GM12872 (cell line): ENCODE measurements around the gene TF.

Source experiments
- TF ChIP-seq, protein P1 (sequence below): IDR thresholded peaks from 3 replicates; pipeline ENCODE4 v1.5.1; 2011; ENCODE audit warnings: low read depth, mild to moderate bottlenecking, low read length, moderate library complexity; ENCODE audit not compliant: insufficient read depth

Gene TF

DNA sequence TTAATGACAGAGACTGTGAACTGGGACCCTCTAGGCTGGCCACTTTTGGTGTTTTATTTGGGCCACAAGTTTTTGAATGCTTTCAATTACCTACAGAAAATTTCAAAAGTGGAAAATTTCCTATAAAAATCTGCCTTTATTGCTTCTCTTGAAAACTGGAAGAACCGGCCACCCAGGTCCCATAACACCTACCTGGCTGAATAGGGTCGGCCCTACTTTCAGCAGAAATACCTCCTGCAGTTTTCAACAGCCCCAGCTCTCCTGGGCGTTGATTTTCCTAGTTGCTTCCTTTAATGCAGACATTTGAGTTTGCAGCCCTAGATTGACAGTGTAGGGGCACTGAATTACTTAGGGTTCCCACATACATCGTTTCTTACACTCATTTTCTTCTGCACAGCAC, 58.7 kb downstream of the TF start:
- TF ChIP-seq, protein P1, sequence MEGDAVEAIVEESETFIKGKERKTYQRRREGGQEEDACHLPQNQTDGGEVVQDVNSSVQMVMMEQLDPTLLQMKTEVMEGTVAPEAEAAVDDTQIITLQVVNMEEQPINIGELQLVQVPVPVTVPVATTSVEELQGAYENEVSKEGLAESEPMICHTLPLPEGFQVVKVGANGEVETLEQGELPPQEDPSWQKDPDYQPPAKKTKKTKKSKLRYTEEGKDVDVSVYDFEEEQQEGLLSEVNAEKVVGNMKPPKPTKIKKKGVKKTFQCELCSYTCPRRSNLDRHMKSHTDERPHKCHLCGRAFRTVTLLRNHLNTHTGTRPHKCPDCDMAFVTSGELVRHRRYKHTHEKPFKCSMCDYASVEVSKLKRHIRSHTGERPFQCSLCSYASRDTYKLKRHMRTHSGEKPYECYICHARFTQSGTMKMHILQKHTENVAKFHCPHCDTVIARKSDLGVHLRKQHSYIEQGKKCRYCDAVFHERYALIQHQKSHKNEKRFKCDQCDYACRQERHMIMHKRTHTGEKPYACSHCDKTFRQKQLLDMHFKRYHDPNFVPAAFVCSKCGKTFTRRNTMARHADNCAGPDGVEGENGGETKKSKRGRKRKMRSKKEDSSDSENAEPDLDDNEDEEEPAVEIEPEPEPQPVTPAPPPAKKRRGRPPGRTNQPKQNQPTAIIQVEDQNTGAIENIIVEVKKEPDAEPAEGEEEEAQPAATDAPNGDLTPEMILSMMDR = no peak

DNA sequence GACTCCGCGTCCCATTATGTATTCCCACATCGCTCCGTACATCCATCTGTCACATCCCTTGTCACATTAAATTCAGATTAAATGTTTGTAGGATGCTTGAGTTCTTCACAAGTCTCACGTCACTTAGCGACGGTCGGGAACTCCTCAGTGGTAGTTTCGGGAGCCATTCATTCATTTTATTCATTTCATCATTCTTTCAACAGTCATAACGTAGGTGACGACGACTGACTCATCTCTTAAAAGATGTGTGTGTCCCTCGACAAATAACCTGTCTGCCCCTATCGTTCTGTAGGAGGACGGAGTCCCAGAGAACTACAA, 59.1 kb downstream of the TF start:
- TF ChIP-seq, protein P1 = no peak

DNA sequence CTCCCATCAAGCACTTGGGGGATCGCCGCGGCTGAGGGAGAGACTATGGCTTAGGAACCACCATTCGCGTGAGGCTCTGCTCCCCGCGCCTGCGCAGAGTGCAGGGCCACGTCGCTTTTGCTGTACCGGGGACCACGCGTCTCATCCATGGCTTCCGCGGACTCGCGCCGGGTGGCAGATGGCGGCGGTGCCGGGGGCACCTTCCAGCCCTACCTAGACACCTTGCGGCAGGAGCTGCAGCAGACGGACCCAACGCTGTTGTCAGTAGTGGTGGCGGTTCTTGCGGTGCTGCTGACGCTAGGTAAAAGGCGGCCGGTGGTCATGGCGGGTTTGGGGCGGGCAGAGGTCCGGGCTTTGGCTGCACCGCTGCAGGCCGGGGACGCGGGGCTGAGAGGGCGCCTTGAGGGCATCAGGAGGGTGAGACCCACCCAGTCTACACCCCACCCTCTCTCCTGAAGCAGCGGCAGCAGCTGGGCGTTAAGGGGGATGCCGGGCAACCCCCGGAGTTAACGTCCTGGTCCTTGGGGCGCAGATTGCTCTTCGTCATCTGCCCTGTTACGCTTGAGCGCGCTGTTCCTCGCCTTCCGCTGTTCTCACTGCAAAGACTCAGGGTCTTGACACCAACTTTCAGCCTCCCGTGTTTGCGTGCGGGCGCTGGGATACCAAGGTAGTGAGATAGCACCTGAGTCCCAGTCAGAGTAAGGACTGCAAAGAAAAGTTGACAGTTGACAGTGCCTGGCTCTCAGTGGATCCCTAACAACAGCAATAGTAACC, 59.7 kb downstream of the TF start, which contains the start of gene SRPRB:
TSS of gene SRPRB (plus strand) at position 114 of the 774 bp plus-strand sequence. CDS start at position 148, 34 bp downstream.
- TF ChIP-seq, protein P1 = no peak

DNA sequence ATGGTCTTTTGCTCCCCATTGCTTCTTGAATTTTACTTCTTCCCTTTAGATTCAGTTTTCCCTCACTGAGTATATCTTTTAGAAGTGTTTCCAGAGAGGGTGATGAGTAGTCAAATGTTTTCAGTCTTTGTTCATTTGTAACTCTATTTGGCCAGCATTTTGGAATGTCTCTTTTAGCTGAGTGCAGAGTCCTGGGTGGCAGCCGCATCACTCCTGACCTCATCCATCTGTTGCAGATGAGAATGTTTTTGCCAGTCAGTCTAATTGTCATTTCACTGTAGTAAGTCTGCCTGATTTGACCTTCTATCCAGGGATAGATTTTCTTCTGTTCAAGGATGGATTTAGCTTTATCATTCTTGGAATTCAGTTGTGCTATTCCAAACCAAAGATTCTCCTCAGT, 66.7 kb downstream of the TF start:
- TF ChIP-seq, protein P1 = no peak

DNA sequence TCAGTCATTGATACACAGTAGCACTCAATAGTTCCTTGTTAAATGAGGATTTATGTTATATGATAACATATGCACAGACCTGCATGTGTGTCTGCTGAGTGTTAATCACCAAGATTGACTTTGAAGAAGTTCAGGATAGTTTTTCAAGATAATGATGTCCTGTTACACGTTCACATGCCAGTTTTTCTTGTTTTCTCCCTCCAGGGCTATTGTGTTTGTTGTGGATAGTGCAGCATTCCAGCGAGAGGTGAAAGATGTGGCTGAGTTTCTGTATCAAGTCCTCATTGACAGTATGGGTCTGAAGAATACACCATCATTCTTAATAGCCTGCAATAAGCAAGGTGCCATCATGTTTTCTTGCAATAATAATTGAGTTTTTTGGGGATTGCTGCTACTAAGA, 69.2 kb downstream of the TF start:
- TF ChIP-seq, protein P1 = no peak

DNA sequence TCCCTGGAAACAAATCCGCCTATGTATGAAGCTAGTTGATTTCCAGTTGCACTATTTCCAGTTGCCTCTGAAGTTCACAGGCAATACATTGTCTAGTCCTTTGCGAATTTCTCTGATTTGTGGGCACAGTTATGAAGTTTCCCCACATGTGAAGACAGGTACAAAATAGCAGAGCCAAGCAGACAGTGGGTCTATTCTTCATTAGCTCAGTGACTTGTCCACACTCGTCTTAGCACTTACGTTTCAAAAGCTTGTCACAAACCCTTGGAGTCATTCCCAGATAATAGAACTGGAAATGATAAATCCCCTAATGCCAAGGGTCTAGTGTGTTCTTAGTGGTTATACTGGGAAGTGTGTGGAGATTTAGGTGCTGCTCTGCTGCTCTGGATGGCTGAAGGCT, 73.9 kb downstream of the TF start:
- TF ChIP-seq, protein P1 = no peak

DNA sequence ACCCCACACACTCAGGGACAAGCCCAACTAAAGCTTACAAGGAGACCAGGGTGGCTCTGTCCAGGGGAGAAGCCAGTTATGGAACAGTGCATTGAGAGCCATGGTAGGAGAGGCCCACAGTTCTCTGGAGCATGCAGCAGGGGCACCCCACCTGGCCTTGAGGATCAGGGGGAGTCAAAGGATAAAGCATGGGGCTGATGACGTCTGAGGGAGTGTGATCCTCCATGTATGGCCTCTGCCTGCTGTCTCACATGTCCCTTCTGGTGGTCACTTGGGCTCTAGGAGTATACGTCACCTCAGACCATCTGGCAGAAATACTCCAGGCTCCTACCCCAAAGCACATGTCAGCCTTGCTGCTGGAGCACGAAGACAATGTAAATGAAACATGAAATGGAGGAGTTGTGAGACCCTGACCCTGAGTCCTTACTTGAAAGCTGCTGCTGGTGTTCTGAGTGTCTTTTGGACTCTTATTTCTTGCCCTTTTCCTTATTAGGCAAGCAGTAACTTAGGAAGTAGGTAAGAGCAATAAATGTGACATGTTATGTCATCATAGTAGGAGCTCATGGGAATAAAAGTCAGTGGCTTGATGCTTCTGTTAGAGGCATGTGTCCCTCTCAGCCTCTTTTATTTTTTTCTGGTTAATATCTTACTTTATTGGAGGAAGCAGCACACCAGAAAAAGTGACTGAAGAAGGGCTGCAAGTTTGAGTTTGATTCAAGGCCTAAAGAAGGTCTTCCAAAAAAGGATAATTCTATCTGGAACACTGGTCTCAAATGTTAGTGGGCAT, 74.9 kb downstream of the TF start:
- TF ChIP-seq, protein P1 = no peak
